ENCODE measurements around the gene PPP1R12B. TPM values are rescaled to one million over a fixed set of nuclear protein-coding genes. Genes with fewer than 3 reads are reported as not detected.

The PPP1R12B gene
- total and polyA plus RNA-seq, 2 donors (not counting 3 experiments of a cell fraction or from before 2014, with no cell fraction given) = 8.4 to 11.5 TPM

DNA sequence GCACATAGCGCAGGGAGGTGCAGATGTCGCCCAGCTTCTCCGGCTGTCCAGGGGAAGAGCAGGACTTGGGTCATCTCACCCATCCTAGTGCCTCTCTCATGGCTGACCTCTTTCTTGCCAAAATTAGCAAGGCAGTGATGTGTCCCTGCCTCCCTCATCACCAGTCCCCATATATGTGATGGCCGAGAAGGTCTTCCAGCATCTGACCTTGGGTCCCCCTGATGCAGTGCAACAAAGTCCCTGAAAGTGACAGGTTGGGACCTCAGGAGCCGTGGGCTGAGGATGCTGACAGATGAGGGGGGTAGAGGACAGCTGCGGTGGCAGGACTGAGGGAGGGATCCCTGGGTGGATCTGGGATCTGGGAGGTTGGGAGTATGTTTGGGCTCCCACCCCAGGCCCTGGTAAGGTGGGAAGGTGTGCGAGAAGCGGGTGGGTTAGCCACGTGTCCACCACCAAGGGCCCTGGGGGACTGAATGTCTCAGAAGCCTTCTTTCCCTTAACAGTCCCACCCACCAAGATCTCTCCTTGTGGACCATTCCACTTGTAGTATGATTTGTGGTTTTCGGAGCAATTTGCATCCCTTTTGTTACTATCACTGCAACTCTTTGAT lies 252.0 kb downstream of the PPP1R12B start:
- no peaks in the 10 kb centered on the region for H3K27me3 ChIP-seq (ENCODE audit: control insufficient read depth in 2 of 2, insufficient read depth in 2 of 2, low read length in 2 of 2)
- DNase-seq (ENCODE audit: low read depth, low spot score) (no peak), FAIRE-seq (no peak)
- no peak overlapping the region for H3K9ac ChIP-seq (replicated peaks; ENCODE audit: extremely low read depth, insufficient read depth, low read length)
- intact Hi-C loops (cut with micrococcal nuclease) (loop anchor here (1.0 kb wide), 3 partner anchors 99 to 256 kb away; no protein-coding TSS in a partner anchor), dilution Hi-C loops (cut with MboI; ENCODE audit: extremely low pct_ligation_motif_present, low sequenced_read_pairs) (no loop called here)
- no peaks in the 10 kb centered on the region for H3K9me1 ChIP-seq (replicated peaks; ENCODE audit: control insufficient read depth, extremely low read depth, insufficient read depth, low read length)
- no TSS peak for BruUV-seq (replicated peaks)
- H3K9me3 ChIP-seq (replicated peaks; ENCODE audit: control insufficient read depth, insufficient read depth, low read length) = no peaks in the 10 kb centered on the region
- no peak for TF ChIP-seq POLR2AphosphoS5 (IDR thresholded peaks at IDR 0.05; ENCODE audit: insufficient read depth, low read depth, low read length)
- no peak for TF ChIP-seq CTCF (IDR thresholded peaks at IDR 0.05; ENCODE audit: extremely low read depth in 1 of 2, insufficient read depth in 1 of 2, low read depth in 1 of 2, low read length in 2 of 2)
- TF ChIP-seq, protein P1, sequence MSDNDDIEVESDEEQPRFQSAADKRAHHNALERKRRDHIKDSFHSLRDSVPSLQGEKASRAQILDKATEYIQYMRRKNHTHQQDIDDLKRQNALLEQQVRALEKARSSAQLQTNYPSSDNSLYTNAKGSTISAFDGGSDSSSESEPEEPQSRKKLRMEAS (IDR thresholded peaks at IDR 0.05; ENCODE audit: insufficient read depth, insufficient read length) = no peak
- no peak for TF ChIP-seq MYC (IDR thresholded peaks at IDR 0.05; ENCODE audit: low read depth, low read length)
- no peak for TF ChIP-seq POLR2A (IDR thresholded peaks at IDR 0.05; ENCODE audit: low read depth, low read length)
- TF ChIP-seq GATA2 (IDR thresholded peaks at IDR 0.05; ENCODE audit: insufficient read depth, insufficient read length, low read depth, low read length) = no peak
- ChIA-PET POLR2A (no interaction called here), CTCF (interaction anchor here (0.6 to 4.7 kb wide), 31 partner anchors 10 to 411 kb away, joined by 3 to 61 read pairs (median 6); partner anchors contain the start of gene UBE2T)
- H3K79me2 ChIP-seq (ENCODE audit: control insufficient read depth, insufficient read depth, low read length) = no peaks in the 10 kb centered on the region
- no peak overlapping the region for H3K4me3 ChIP-seq (replicated peaks in 1 of 3; ENCODE audit: insufficient read depth in 1 of 3, low read depth in 1 of 3, low read length in 3 of 3)
- H3K36me3 ChIP-seq (ENCODE audit: control insufficient read depth in 2 of 2, extremely low read depth in 1 of 2, insufficient read depth in 2 of 2, low read length in 2 of 2) = no peaks in the 10 kb centered on the region
- no peak overlapping the region for H3K4me2 ChIP-seq (ENCODE audit: insufficient read depth, low read length)
- H3K4me1 ChIP-seq (ENCODE audit: control insufficient read depth, extremely low read depth, insufficient read depth, low read length) = no peaks in the 10 kb centered on the region
- H4K20me1 ChIP-seq (replicated peaks; ENCODE audit: control insufficient read depth, extremely low read depth, insufficient read depth, low read length) = no peaks in the 10 kb centered on the region
- H3K27ac ChIP-seq (ENCODE audit: insufficient read depth, low read depth, low read length) = no peak overlapping the region
- no peak overlapping the region for H2AFZ ChIP-seq (ENCODE audit: low read depth, low read length)
